HG03442 (cell line): ENCODE measurements around the gene RBM47.

Source experiments
- ATAC-seq: cut with Tn5 transposase; IDR thresholded peaks from one replicate; pipeline ENCODE4 v1.9.1; 2021; ENCODE audit warnings: mild to moderate bottlenecking, moderate library complexity; ENCODE audit not compliant: unreplicated experiment

Gene RBM47

DNA sequence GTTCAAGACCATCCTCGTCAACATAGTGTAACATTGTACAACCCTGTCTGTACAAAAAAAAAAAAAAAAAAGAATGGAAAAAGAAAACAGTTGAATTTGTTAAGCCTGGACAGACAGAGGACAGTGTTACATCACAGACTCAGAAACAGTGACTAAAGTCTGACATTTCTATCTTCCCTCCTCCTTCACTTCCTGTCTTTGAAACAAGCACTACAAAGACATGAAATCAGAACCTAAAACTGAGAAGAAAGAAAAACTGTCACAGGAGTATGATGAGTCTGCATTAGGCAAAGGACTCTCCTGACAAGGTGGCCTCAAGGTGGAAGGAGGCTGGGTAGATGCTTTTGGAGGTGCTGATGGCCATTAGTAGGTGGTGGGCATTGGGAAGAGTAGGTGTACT, 126.7 kb downstream of the RBM47 start:
- no peak for ATAC-seq

DNA sequence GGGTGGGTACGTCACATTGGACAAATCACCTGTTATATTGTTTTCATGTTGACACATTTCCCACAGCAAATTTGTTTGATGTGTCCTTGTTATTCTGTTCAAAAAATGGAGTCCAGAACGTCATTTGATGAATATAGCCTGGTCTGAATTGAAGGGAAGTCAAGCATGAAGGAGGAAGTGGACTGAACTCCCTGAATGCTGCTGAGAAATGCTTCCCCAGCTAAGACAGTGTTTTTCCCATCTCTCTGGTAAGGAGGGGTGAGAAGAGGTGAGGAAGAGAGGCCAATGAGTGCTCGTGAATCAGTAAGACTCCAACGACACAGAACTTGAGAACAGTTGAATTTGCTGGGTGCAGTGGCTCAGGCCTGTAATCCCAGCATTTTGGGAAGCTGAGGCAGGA, 127.4 kb downstream of the RBM47 start:
- ATAC-seq = no peak

DNA sequence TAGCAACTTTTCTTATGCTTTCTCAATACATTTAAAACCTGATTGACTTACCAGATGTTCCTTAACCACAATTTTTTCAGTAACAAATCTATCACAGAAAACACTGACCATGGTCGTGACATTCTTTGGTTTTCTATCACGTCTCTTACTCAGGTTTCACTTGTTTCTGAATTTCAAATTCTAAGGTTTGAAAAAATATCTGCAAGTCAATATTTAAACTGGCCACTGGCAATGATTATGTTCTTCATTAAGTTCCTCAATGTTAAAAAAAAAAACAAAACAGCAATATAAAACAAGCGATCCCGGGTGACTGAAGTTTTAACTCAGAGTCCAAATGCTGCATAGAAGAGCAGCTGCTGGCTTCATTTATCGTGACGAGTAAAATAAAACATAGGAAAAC, 128.9 kb downstream of the RBM47 start:
- no peak for ATAC-seq

DNA sequence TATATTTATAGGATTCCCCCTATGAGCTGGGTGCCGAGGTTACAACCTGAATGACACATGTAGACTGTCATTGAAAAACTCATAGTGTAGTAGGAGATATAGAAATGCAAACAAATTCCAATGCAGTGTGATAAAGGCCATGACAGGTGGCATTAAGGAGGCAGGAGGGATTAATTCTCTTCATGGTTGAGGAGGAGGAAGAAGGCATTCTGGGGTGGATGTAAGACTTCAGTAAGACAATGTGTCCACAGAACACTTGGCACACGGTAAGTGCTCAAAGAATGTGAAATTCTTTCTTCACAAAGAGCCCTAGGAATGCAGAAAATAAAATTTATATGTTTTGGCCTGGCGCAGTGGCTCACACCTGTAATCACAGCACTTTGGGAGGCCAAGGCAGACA, 136.5 kb downstream of the RBM47 start:
- ATAC-seq = no peak

DNA sequence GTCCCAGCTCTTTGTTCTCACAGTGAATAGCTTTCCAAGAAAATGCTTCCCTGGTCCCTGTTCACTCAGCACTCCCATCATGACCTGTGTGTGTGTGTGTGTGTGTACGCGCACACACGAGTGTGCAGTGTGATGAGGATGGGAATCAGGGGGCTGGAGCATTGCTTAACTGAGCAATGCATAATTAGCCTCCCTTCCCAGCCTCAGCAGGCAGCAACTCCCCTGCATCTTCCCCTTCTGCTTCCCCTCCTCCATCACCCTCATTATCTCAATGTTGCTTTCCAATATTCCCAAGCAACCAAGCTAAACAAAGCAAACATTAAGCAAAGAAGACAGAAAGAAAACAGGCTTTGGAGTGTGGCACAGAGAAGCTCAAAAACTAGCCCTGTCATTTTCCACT, 137.0 kb downstream of the RBM47 start:
- no peak for ATAC-seq

DNA sequence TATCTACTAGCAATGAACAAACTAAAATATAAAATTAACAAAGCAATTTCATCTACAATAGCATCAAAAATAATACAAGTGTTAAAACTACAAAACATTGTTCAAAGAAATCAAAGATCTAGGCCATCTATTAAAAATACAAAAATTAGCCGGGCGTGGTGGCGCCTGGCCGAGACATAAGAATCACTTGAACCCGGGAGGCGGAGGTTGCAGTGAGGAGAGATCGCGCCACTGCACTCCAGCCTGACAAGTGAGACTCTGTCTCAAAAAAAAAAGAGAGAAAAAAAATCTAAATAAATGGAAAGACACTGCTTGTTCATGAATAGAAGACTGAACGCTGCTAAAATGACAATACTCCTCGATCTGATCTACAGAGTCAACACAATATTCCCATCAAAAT, 139.2 kb downstream of the RBM47 start:
- ATAC-seq = no peak

DNA sequence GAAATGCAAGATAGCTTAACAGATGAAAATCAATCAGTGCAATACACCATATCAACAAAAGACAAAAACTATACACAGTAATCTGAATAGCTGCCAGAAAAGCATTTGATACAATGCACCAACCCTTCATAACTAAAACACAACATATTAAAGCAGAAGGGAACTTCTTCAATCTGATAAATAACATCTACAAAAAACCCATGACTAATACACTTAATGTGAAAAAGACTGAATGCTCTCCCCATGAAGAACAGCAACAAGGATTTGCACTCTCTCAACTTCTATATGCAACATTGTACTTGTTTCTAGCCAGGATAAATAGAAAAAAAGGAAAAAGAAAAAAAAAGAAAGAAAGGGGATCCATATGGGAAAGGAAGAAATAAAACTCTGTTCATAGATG, 139.7 kb downstream of the RBM47 start:
- no peak for ATAC-seq

DNA sequence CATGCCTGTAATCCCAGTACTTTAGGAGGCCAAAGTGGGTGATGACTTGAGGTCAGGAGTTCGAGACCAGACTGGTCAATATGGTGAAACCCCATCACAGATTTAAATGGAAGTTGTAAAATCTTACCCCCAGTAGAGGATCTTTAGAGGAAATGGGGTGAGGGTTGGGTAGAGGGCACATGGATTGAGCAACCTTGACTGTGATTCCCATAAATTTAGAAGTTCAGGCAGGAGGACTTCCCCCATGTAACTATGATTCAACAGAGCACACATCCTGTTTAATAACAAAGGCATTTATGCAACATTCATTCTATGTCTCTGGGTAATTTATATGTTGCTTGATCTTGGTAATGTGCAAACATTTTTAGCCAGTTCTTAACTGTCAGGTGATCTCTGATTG, 143.1 kb downstream of the RBM47 start:
- no peak for ATAC-seq

DNA sequence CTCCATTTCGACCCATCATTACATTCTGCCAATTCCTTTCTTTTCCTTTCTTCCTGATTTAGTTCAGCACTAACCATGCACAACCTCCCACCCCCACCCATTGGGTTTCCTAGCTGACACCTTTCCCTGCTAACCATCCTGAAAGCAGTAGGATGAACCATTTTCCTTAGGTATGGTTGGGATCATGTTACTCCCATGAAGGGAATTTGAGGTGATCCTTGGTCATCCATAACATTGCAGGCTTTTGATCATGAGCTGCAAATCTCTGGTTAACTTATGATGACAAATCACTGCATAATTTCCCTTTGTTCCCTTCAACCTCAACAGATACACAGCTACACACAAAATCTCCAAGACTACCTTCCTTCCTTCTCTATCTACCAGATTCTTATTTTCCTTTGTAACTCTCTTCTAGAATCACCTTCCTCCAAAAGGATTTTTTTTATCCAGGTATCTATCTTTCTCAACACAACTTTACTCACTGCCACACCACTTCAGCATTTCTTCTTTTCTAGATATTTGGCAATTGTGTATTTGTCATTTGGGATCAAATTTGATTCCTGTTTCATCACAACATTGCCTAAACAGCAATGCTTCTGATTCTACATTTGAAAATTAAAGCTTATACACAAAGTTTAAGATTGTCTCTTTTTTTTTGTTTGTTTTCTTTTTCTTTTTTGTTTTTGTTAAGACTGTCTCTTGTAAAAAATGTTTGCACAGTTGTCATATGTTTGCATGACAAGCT, 145.1 kb downstream of the RBM47 start:
- no peak for ATAC-seq

DNA sequence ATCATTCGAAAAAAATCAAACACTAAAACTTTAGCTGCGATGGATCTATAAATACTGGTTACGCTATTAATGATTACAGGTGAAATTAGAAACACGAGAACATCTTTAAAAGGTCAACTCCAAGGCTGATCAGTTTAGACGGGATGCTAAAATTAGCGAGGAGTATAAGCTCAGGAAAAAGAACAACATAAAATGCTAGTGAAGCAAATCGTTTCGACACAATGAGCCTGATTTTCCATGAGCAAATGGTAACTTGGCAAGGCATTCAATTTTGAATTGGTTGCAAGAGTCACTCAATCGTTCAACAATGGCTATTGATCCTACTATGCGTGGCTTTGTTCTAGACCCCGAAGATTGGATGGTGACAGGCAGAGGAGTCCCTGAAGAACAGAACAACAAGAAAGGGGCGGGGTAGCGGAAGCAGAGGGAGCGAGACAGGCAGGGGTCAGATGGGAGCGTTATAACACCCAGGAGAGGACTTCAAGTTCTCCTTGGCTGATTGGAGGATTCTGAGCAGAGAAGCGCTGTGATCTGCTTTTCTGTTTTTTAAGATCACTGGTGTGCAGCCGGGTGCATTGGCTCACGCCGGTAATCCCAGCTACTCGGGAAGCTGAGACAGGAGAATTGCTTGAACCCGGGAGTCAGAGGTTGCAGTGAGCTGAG, 146.5 kb downstream of the RBM47 start:
- ATAC-seq = no peak

DNA sequence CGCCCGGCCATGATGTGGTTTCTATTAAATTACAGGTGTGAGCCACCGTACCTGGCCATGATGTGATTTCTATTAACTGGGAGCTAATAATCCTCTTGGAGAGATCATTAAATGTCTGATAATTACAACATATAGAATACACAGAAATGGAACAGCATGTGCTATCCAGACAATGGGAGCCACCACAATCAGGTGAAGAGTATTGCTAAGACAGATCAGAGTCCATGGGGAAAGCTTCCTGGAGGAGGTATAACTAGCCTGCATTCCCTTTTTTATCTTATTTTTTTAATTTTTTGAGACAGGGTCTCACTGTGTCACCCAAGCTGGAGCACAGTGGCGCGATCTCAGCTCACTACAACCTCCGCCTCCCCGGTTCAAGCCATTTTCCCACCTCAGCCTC, 147.7 kb downstream of the RBM47 start:
- ATAC-seq = no peak

DNA sequence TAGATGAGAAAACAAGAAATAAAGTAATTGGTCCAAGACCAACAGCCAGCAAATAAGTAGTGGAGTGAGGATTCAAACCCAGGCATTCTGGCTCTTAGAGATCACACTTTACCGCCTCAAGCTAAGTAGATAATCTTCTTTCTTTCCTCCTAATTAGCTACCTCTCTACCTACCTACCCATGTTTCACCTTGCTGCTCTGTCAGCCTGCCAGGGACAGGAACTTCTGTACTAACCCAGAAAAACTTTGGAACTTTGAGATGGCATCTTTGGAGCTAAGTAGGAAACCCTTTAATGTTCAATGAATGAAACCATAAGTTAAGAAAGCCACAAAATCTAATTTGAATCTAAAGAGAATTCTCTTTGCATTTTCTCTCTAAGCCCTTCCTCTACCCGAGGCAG, 149.4 kb downstream of the RBM47 start:
- ATAC-seq = no peak

DNA sequence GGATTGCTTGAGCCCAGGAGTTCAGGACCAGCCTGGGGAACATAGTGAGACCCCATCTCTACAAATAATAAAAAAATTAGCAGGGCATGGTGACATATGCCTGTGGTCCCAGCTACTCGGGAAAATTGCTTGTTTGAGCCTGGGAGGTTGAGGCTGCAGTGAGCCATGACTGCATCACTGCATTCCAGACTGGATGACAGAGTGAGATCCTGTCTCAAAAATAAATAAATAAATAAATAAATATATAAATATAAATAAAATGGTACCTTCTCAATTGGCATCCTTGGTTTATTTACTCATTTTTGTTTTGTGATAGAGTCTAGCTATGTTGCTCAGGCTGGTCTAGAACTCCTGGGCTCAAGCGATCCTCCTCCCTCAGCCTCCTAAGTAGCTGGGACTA, 150.3 kb downstream of the RBM47 start:
- ATAC-seq = no peak

DNA sequence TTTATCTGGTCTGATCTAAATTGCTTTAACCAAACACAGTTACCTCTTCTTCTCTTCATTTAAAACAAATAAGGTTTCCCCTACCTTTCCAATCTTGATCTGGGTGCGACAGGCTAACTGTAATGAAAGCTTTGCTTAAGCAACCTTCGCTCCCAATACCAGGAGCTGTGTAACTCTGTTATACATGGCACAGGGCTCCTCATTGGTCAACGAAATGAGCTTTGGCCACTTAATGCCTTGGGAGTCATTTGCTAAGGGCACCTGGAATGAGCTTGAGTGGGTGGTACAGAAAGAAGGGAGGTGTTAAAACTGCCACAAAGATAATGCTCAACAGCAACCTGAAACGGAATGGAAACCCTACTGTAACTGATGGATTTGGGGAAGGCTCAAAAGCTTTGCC, 154.1 kb downstream of the RBM47 start:
- no peak for ATAC-seq

DNA sequence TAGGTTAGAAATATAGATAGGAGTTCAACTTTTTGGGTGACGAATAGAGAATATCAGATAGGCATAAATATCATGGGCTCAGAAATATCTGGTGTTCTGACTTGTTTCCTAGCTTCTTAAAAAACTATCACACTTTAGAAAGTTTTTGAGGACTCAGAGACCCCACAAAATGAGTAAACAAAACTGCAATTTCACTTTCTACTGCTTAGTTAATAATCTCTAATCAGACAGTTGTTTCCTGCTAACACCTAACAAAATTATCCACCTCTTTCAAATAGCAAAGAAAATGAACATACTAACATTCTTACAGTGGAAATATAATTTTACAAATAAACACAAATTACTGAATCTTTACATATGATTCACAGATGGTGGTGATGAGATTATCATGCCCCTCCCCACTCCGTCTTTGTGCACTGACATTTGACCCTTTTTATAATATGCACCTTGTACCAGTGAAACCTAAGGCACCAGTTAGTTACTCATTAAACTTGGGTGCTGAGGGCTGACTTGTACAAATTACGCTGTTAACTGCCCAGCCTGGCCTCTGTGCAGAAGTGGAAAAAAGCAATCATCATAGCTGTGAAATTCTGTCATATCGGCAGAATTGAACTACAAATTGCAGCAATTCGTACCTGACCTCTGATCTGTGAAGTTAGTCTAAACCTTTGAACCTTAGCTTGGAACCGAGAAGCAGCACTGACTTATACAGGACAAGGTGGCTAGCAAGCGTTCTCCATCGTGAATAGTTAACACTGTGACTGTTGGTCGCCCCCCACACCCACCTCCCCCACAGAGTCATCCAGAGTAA, 155.9 kb downstream of the RBM47 start:
- ATAC-seq = no peak

DNA sequence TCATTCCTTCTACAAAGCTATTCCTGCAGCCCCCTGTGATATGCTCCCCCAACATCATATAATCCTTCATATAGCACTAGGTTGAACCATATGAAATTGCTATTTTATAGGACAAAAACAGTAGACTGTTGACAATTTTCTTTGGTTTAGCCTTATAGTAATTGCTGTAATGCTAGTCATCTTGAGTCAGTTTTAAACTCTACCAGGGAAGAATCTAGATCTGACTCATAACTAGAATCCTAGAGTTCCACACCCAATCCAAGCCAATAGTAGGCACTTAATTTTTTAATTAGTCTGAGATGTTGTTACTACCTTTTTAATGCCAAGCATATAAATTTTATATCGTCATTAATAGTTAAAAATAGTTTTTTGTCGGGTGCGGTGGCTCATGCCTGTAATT, 157.7 kb downstream of the RBM47 start:
- no peak for ATAC-seq

DNA sequence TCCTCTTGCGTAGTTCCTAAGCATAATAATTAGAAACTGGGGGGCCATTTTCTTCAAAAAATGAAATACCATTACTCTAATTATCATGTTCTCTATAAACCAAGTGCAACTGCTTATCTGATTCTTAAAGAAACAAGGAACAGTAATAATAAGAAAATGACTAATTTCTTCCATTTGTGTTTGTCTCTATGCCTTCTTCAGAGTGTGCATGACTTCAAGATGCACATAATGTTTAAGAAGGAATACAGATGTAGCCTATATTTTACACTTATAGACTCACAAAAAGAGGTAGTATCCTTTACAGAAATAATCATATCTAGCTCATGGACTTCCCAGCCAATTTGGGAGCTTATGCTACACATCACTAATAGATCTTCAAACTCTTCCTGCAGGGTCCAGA, 162.9 kb downstream of the RBM47 start:
- ATAC-seq = no peak

DNA sequence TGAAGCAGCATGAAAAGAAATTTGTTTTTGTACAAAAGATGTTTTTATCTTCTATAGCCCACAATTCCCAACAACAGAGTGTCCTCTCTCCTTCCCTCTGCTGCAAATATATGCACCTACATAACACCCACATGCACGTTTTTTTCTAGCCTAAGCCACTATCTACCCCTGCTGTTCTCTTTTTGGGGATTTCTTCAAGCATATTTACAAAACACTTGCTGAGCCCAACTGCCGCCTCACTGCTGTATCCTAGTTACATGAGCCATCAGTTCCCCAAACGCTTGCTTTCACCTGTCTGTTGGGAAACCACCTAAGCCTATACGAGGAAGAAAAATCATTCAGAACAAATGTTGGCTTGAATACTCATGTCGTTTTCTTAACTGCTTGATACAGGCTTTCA, 167.3 kb downstream of the RBM47 start:
- ATAC-seq = peak; percentile 85

DNA sequence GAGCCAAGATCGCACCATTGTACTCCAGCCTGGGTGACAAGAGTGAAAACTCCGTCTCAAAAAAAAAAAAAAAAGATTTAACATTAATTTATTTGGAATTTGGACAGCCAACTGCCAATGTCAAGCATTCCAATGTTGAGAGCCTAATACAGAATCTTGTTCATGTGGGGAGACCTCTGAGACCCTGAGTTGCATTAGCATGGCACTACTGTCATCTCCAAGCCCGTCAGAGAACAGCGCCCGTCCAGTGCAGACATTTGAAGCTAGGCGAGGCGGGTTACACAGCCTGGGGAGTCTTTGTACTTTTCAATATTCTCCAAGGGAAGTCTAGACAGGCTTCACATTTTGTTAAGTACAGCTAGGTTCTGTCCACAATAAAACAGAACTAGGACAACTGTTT, 167.8 kb downstream of the RBM47 start:
- no peak for ATAC-seq

DNA sequence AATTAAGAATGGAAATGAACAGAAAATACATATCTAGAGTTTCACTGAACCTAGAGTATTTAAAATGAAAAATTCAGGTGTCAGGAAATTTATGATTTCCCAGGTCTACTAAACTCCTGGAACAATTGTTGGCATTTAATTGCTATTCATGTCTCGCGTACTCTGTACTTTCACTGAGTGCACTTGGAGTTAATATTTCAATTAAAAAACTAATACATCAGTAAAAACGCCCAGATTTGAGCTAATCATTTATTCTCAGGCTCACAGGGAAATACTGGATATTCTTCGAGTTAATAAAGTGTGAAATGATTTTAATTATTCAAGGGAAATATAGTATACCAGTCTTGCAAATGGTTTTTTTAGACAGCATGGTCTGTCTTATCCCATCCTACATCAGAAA, 168.6 kb downstream of the RBM47 start:
- ATAC-seq = no peak

DNA sequence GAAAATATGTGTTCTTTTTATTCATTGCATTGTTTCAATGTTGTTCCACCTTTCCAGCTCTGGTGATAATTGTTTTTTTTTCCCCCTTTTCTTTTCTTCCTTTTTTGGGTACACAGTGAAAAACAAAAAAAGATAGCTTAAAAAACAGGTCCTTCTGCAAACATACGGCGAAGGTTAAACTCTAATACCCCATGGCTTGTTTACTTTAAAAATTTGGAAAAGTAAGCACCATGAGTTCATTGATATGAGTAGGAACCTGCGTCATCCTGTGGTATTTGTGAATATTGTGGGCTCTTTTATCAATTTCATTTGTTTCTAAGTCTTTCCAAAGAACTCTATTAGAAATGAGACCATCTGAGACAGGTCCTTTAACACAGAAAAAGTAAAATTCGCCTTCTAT, 171.0 kb downstream of the RBM47 start:
- no peak for ATAC-seq

DNA sequence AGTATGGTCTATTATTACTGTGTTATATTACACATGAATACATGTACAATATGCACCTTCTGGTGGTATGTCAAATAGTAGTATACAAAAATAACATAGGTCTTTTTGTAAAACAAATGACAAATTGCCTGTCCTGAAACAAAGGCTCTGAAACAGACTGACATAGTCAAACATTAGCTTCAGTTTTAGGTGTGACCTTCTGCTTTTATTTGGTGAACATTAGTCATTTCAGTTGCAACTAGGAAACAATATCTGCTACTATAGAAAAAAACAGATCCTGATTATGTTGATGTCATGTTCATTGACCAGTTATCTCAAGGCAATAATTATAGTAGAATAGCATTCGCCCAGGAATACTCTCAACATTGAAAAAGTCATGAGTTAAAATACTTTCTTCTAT, 171.6 kb downstream of the RBM47 start:
- ATAC-seq = no peak
